Endothelial cell of umbilical vein (primary cell): ENCODE results near the gene KLHL21. TPM values are rescaled to one million over a fixed set of nuclear protein-coding genes. Genes with fewer than 3 reads are reported as not detected.

Source experiments
- Bru-seq: library from RNA; stranded (reverse); fragments of 400-500 nt; gene quantifications from one replicate; lab custom pipeline; 2021; lab: Mats Ljungman, UMichigan
- BruChase-seq, 2 experiments: library from RNA; stranded (reverse); fragments of 400-500 nt; gene quantifications; one replicate each; lab custom pipeline; 2021; lab: Mats Ljungman, UMichigan
- BruUV-seq: library from RNA; stranded (reverse); fragments of 400-500 nt; replicated peaks from 2 replicates; lab custom pipeline; 2021; lab: Mats Ljungman, UMichigan
- CTCF ChIA-PET: fragments of 300-600, 350-600 bp; sonication (Branson Sonifier 250); formaldehyde crosslinking; loops from one replicate; lab custom pipeline; 2021; ENCODE audit warnings: antibody characterized with exemption, inconsistent platforms; lab: Charles Lee
- POLR2A ChIA-PET: fragments of 300-600, 350-600 bp; sonication (Branson Sonifier 250); formaldehyde crosslinking; loops from one replicate; lab custom pipeline; 2021; ENCODE audit warnings: antibody characterized with exemption, inconsistent platforms; lab: Charles Lee
- DNase-seq: peaks from one replicate; pipeline ENCODE4 v3.0.0-alpha.2; 2011; ENCODE audit warnings: low read depth, low spot score
- FAIRE-seq: peaks from 2 replicates; lab custom pipeline; 2011; peaks lifted over from hg19 to GRCh38; lab: Jason Lieb, UNC
- H2AFZ ChIP-seq: 2 replicates; pipeline ENCODE4 v1.6.0; 2012; ENCODE audit warnings: low read depth, low read length, control low read depth, inconsistent platforms
- H3K27ac ChIP-seq: 2 replicates; pipeline ENCODE4 v1.5.1; 2011; ENCODE audit warnings: low read depth, mild to moderate bottlenecking, control low read depth, low read length, moderate library complexity; ENCODE audit not compliant: insufficient read depth
- H3K27me3 ChIP-seq, 2 experiments: 2 replicates each; pipeline versions ENCODE4 v1.6.0 to v1.6.1; 2011; ENCODE audit warnings: low read length in 2 of 2, mixed read lengths in 1 of 2; ENCODE audit not compliant: control insufficient read depth in 2 of 2, insufficient read depth in 2 of 2
- H3K36me3 ChIP-seq, 2 experiments: 2 replicates in 1 of 2; 3 replicates in 1 of 2; pipeline ENCODE4 v1.5.1; 2011; ENCODE audit warnings: low read length in 2 of 2, mild to moderate bottlenecking in 1 of 2, moderate library complexity in 1 of 2; ENCODE audit not compliant: control insufficient read depth in 2 of 2, insufficient read depth in 2 of 2; ENCODE audit errors: extremely low read depth in 1 of 2
- H3K4me1 ChIP-seq: 3 replicates; pipeline ENCODE4 v1.5.1; 2011; ENCODE audit warnings: mild to moderate bottlenecking, low read length; ENCODE audit not compliant: control insufficient read depth, insufficient read depth; ENCODE audit errors: extremely low read depth
- H3K4me2 ChIP-seq: 2 replicates; pipeline ENCODE4 v1.6.1; 2011; ENCODE audit warnings: low read length, control low read depth, mixed read lengths; ENCODE audit not compliant: insufficient read depth
- H3K4me3 ChIP-seq, 3 experiments: fragments of 200-600 bp in 1 of 3; sonication (generic), shearing (Covaris generic) in 1 of 3; replicated peaks in 1 of 3; 2 replicates each; pipeline ENCODE4 v1.5.1; 2011 to 2016; ENCODE audit warnings: control low read depth in 3 of 3, low read length in 3 of 3, mild to moderate bottlenecking in 2 of 3, inconsistent platforms in 1 of 3, low read depth in 1 of 3, moderate library complexity in 1 of 3; ENCODE audit not compliant: insufficient read depth in 1 of 3
- H3K79me2 ChIP-seq: 2 replicates; pipeline ENCODE4 v1.6.0; 2012; ENCODE audit warnings: low read length, inconsistent platforms; ENCODE audit not compliant: control insufficient read depth, insufficient read depth
- H3K9ac ChIP-seq: replicated peaks from 2 replicates; pipeline ENCODE3; 2011; ENCODE audit warnings: low read length, control low read depth; ENCODE audit not compliant: insufficient read depth; ENCODE audit errors: extremely low read depth
- H3K9me1 ChIP-seq: replicated peaks from 3 replicates; pipeline ENCODE4 v1.6.0; 2011; ENCODE audit warnings: mild to moderate bottlenecking, low read length; ENCODE audit not compliant: control insufficient read depth, insufficient read depth; ENCODE audit errors: extremely low read depth
- H3K9me3 ChIP-seq: replicated peaks from 2 replicates; pipeline ENCODE4 v1.5.1; 2012; ENCODE audit warnings: low read length, inconsistent platforms; ENCODE audit not compliant: control insufficient read depth, insufficient read depth
- H4K20me1 ChIP-seq: replicated peaks from 2 replicates; pipeline ENCODE3; 2011; ENCODE audit warnings: mild to moderate bottlenecking, low read length; ENCODE audit not compliant: control insufficient read depth, insufficient read depth; ENCODE audit errors: extremely low read depth
- EZH2 ChIP-seq: IDR thresholded peaks from 2 replicates; pipeline ENCODE4 v1.6.1; 2012; ENCODE audit warnings: borderline replicate concordance, low read depth, mild to moderate bottlenecking, moderate library complexity, low read length, inconsistent platforms; ENCODE audit not compliant: severe bottlenecking
- FOS ChIP-seq: IDR thresholded peaks from 2 replicates; pipeline ENCODE4 v1.6.1; 2011; ENCODE audit warnings: mild to moderate bottlenecking, low read length, moderate library complexity, borderline replicate concordance; ENCODE audit not compliant: insufficient read depth
- GATA2 ChIP-seq: IDR thresholded peaks from 2 replicates; pipeline ENCODE4 v1.7.0; 2011; ENCODE audit warnings: low read depth, mild to moderate bottlenecking, moderate library complexity, mixed read lengths, low read length; ENCODE audit not compliant: insufficient read length, insufficient read depth
- JUN ChIP-seq: IDR thresholded peaks from 2 replicates; pipeline ENCODE4 v1.6.1; 2011; ENCODE audit warnings: borderline replicate concordance, low read depth; ENCODE audit not compliant: insufficient read length, insufficient read depth
- MAX ChIP-seq: IDR thresholded peaks from 2 replicates; pipeline ENCODE4 v1.6.1; 2011; ENCODE audit not compliant: insufficient read depth, insufficient read length
- POLR2A ChIP-seq: IDR thresholded peaks from 2 replicates; pipeline ENCODE4 v1.6.1; 2012; ENCODE audit warnings: low read depth, mild to moderate bottlenecking, control low read depth, low read length
- POLR2AphosphoS5 ChIP-seq: IDR thresholded peaks from 2 replicates; pipeline ENCODE4 v1.6.1; 2012; ENCODE audit warnings: low read depth, mild to moderate bottlenecking, control low read depth, low read length, moderate library complexity; ENCODE audit not compliant: insufficient read depth
- dilution Hi-C: fragments of 300-500 bp; cut with MboI; formaldehyde crosslinking; loops from one replicate; pipeline ENCODE4 v1.15.0; 2019; ENCODE audit warnings: low sequenced_read_pairs; ENCODE audit not compliant: extremely low pct_ligation_motif_present
- intact Hi-C: fragments of 100-400 bp; cut with micrococcal nuclease; formaldehyde crosslinking; loops from one replicate; pipeline ENCODE4 v1.10.0; 2022
- long read RNA-seq: library from polyadenylated mRNA; stranded (forward); transcript quantifications from one replicate; pipeline ENCODE4 v2.0.0, GENCODE V29; 2021
- polyA minus RNA-seq, 3 experiments: library from RNA; depleted of rRNA, polyadenylated mRNA; stranded (reverse); fragments of >200 nt; gene quantifications; 1 replicate in 1 of 3; 2 replicates in 2 of 3; pipeline ENCODE4 v1.2.3, GENCODE V29; 2011
- polyA plus RNA-seq, 4 experiments: library from polyadenylated mRNA; depleted of rRNA in 3 of 4; stranded (reverse) in 3 of 4; unstranded in 1 of 4; fragments of >200 nt; gene quantifications; 2 replicates each; pipeline versions ENCODE4 v1.2.1 to v1.2.3, GENCODE V29; 2011 to 2012; ENCODE audit warnings: missing spikeins in 1 of 4
- total RNA-seq: library from RNA; stranded (reverse); gene quantifications from 2 replicates; pipeline ENCODE4 v1.2.3, GENCODE V29; 2021
- TF ChIP-seq, protein P1 (sequence below), 2 donors: IDR thresholded peaks; 1 replicate in 1 of 2; 2 replicates in 1 of 2; pipeline ENCODE4 v1.5.1; 2011; ENCODE audit warnings: low read length in 2 of 2, mild to moderate bottlenecking in 2 of 2, moderate library complexity in 2 of 2, control low read depth in 1 of 2, inconsistent platforms in 1 of 2, low read depth in 1 of 2; ENCODE audit not compliant: insufficient read depth in 1 of 2; ENCODE audit errors: extremely low read depth in 1 of 2

The KLHL21 gene, protein sequence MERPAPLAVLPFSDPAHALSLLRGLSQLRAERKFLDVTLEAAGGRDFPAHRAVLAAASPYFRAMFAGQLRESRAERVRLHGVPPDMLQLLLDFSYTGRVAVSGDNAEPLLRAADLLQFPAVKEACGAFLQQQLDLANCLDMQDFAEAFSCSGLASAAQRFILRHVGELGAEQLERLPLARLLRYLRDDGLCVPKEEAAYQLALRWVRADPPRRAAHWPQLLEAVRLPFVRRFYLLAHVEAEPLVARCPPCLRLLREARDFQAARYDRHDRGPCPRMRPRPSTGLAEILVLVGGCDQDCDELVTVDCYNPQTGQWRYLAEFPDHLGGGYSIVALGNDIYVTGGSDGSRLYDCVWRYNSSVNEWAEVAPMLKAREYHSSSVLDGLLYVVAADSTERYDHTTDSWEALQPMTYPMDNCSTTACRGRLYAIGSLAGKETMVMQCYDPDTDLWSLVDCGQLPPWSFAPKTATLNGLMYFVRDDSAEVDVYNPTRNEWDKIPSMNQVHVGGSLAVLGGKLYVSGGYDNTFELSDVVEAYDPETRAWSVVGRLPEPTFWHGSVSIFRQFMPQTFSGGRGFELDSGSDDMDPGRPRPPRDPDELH
- total RNA-seq = 19.2 and 22.4 TPM in 2 replicates
- 18.0 and 24.9 TPM in 2 replicates for polyA plus RNA-seq
- 10.5 and 14.1 TPM in 2 replicates for polyA plus RNA-seq (2011; cell fraction: cytosol; rRNA removed)
- 20.4 and 30.5 TPM in 2 replicates for polyA plus RNA-seq (2011; cell fraction: nucleus; rRNA removed)
- polyA plus RNA-seq (2012) = 17.8 and 20.9 TPM in 2 replicates
- polyA minus RNA-seq = 21.1 and 21.8 TPM in 2 replicates
- 20.5 TPM for polyA minus RNA-seq (2011; cell fraction: cytosol; rRNA and poly(A)+ RNA removed)
- polyA minus RNA-seq (2011; cell fraction: nucleus; rRNA and poly(A)+ RNA removed) = 15.2 and 22.3 TPM in 2 replicates
- Bru-seq, nascent RNA = percentile 59 among the genes with signal in this experiment
- percentile 66 among the genes with signal in this experiment for BruChase-seq, experiment 1, labeled RNA remaining after a 6-hour chase
- BruChase-seq, experiment 2, labeled RNA remaining after a 2-hour chase = percentile 70 among the genes with signal in this experiment
- long read RNA-seq, full-length matches to known transcripts = 20 of 42 reads
- long read RNA-seq, partial matches to known transcripts = 17 of 42 reads
- long read RNA-seq, other reads (novel, unspliced or antisense) = 5 of 42 reads

GRCh38 chr1:6602669-6603237 is at the start of gene KLHL21:
Gene KLHL21 (minus strand): TSS chr1:6602869. CDS start chr1:6602817, 52 bp downstream.
- BruUV-seq = no TSS peak
- peak; percentile 67 for FAIRE-seq
- intact Hi-C loops = loop anchor here (1.0 to 5.0 kb wide), 5 partner anchors 11 to 185 kb away; partner anchors contain the start of genes CAMTA1, DNAJC11, PHF13 and PLEKHG5

More at GRCh38 chr1:6602669-6603237, at the start of gene KLHL21:
- no peaks in the 10 kb centered on the region for H3K9me1 ChIP-seq
- dilution Hi-C loops = no loop called here
- peaks cover 1 to 7% of the 10 kb centered on the region in 2 experiments for H3K36me3 ChIP-seq
- POLR2A ChIA-PET = interaction anchor here (1.0 to 1.6 kb wide), 7 partner anchors 11 to 50 kb away, joined by 3 to 6 read pairs (median 5); partner anchors contain the start of genes PHF13 and ZBTB48
- peak within 1 kb of the TSS; percentile 39 to 84 (median 74) for H3K4me3 ChIP-seq
- peak within 1 kb of the TSS; percentile 87 for H3K4me2 ChIP-seq
- H3K27me3 ChIP-seq = no peaks in the 10 kb centered on the region
- H2AFZ ChIP-seq = peak within 1 kb of the TSS; percentile 47
- H4K20me1 ChIP-seq = no peaks in the 10 kb centered on the region
- CTCF ChIA-PET = interaction anchor here (1.0 to 2.9 kb wide), 5 partner anchors 10 to 44 kb away, joined by 4 to 12 read pairs (median 8); partner anchors contain the start of gene ZBTB48
- peak within 1 kb of the TSS; percentile 89 for H3K9ac ChIP-seq
- TF ChIP-seq, protein P1, sequence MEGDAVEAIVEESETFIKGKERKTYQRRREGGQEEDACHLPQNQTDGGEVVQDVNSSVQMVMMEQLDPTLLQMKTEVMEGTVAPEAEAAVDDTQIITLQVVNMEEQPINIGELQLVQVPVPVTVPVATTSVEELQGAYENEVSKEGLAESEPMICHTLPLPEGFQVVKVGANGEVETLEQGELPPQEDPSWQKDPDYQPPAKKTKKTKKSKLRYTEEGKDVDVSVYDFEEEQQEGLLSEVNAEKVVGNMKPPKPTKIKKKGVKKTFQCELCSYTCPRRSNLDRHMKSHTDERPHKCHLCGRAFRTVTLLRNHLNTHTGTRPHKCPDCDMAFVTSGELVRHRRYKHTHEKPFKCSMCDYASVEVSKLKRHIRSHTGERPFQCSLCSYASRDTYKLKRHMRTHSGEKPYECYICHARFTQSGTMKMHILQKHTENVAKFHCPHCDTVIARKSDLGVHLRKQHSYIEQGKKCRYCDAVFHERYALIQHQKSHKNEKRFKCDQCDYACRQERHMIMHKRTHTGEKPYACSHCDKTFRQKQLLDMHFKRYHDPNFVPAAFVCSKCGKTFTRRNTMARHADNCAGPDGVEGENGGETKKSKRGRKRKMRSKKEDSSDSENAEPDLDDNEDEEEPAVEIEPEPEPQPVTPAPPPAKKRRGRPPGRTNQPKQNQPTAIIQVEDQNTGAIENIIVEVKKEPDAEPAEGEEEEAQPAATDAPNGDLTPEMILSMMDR (IDR thresholded peaks at IDR 0.05; ENCODE audit: extremely low read depth in 1 of 2, insufficient read depth in 1 of 2, low read depth in 1 of 2, low read length in 2 of 2) = no peak
- TF ChIP-seq POLR2A (peak; percentile 99), POLR2AphosphoS5 (peak; percentile 99), EZH2 (no peak), FOS (peak; percentile 64), GATA2 (no peak), MAX (no peak), JUN (no peak)
- H3K4me1 ChIP-seq = peaks cover 23% of the 10 kb centered on the region
- H3K27ac ChIP-seq = peak within 1 kb of the TSS; percentile 86
- H3K79me2 ChIP-seq = peaks cover 39% of the 10 kb centered on the region
- no peaks in the 10 kb centered on the region for H3K9me3 ChIP-seq
- DNase-seq = peak; percentile 84
